H1 (cell line): ENCODE data around the gene FES. TPM values are rescaled to one million over a fixed set of nuclear protein-coding genes. Genes with fewer than 3 reads are reported as not detected.

Experiments used
- CTCF ChIA-PET: fragments of 300-600 bp; sonication (Branson Sonifier 250); formaldehyde crosslinking; loops from one replicate; lab custom pipeline; 2021; ENCODE audit not compliant: partially characterized antibody; lab: Charles Lee
- POLR2A ChIA-PET: fragments of 300-600 bp; sonication (Branson Sonifier 250); formaldehyde crosslinking; loops from one replicate; lab custom pipeline; 2021; ENCODE audit warnings: inconsistent platforms; ENCODE audit not compliant: partially characterized antibody; lab: Charles Lee
- DNase-seq, 2 experiments: peaks; one replicate each; pipeline versions ENCODE4 v3.0.0 to v3.0.0-alpha.2; 2010 to 2022; ENCODE audit warnings: low spot score in 2 of 2, low read depth in 1 of 2, mixed read lengths in 1 of 2
- FAIRE-seq: peaks from 2 replicates; lab custom pipeline; 2011; peaks lifted over from hg19 to GRCh38; lab: Jason Lieb, UNC
- H2AFZ ChIP-seq: 2 replicates; pipeline ENCODE4 v1.8.1; 2012; ENCODE audit warnings: low read length, inconsistent platforms
- H2AK5ac ChIP-seq: 2 replicates; pipeline ENCODE4 v1.6.1; 2013; ENCODE audit warnings: low read depth, low read length
- H2BK120ac ChIP-seq: replicated peaks from 2 replicates; pipeline ENCODE3; 2013; ENCODE audit warnings: low read depth, low read length, inconsistent platforms
- H2BK12ac ChIP-seq: 2 replicates; pipeline ENCODE4 v1.6.1; 2013; ENCODE audit warnings: low read depth, low read length
- H2BK15ac ChIP-seq: 2 replicates; pipeline ENCODE4 v1.6.1; 2013; ENCODE audit warnings: low read length
- H2BK20ac ChIP-seq: 2 replicates; pipeline ENCODE4 v1.6.1; 2013; ENCODE audit warnings: low read length
- H2BK5ac ChIP-seq: 2 replicates; pipeline ENCODE4 v1.6.1; 2013; ENCODE audit warnings: low read depth, low read length
- H3K14ac ChIP-seq: 2 replicates; pipeline ENCODE4 v1.6.1; 2013; ENCODE audit warnings: inconsistent platforms; ENCODE audit not compliant: insufficient read length
- H3K18ac ChIP-seq: 2 replicates; pipeline ENCODE4 v1.6.1; 2013; ENCODE audit warnings: low read length; ENCODE audit errors: extremely low read depth
- H3K23ac ChIP-seq: 2 replicates; pipeline ENCODE4 v1.6.1; 2013; ENCODE audit warnings: inconsistent platforms; ENCODE audit not compliant: insufficient read length
- H3K23me2 ChIP-seq: 2 replicates; pipeline ENCODE4 v1.6.1; 2013; ENCODE audit warnings: low read depth, low read length
- H3K27ac ChIP-seq: 2 replicates; pipeline ENCODE4 v1.6.1; 2011; ENCODE audit warnings: low read depth, low read length, inconsistent platforms
- H3K27me3 ChIP-seq, 4 experiments: replicated peaks in 1 of 4; 1 replicate in 1 of 4; 2 replicates in 3 of 4; pipeline versions ENCODE4 v1.6.1 to v1.8.1; 2011 to 2013; ENCODE audit warnings: low read length in 3 of 4, mild to moderate bottlenecking in 3 of 4, inconsistent platforms in 2 of 4, mixed read lengths in 2 of 4, moderate library complexity in 1 of 4; ENCODE audit not compliant: control insufficient read depth in 3 of 4, insufficient read depth in 3 of 4; ENCODE audit errors: extremely low read depth in 1 of 4
- H3K36me3 ChIP-seq, 4 experiments: 2 replicates each; pipeline versions ENCODE4 v1.6.1 to v1.8.1; 2011 to 2013; ENCODE audit warnings: mild to moderate bottlenecking in 4 of 4, low read length in 3 of 4, moderate library complexity in 2 of 4, control low read depth in 1 of 4, inconsistent platforms in 1 of 4; ENCODE audit not compliant: insufficient read depth in 4 of 4, control insufficient read depth in 2 of 4
- H3K4ac ChIP-seq: replicated peaks from 2 replicates; pipeline ENCODE3; 2013; ENCODE audit warnings: low read length, low read depth, mixed read lengths, inconsistent platforms; ENCODE audit not compliant: insufficient read length
- H3K4me1 ChIP-seq, 4 experiments: replicated peaks in 1 of 4; 1 replicate in 1 of 4; 2 replicates in 3 of 4; pipeline versions ENCODE4 v1.6.1 to v1.8.1; 2011 to 2013; ENCODE audit warnings: low read length in 3 of 4, inconsistent platforms in 2 of 4, mixed read lengths in 1 of 4; ENCODE audit not compliant: insufficient read depth in 4 of 4, control insufficient read depth in 3 of 4
- H3K4me2 ChIP-seq, 2 experiments: 2 replicates each; pipeline versions ENCODE4 v1.6.1 to v1.8.1; 2011 to 2013; ENCODE audit warnings: low read depth in 2 of 2, low read length in 2 of 2, control low read depth in 1 of 2, inconsistent platforms in 1 of 2, mild to moderate bottlenecking in 1 of 2; ENCODE audit not compliant: insufficient read depth in 1 of 2
- H3K4me3 ChIP-seq, 4 experiments: fragments of 200-600, 300-600 bp in 1 of 4; sonication (generic), shearing (Covaris generic), sonication (Bioruptor Twin) in 1 of 4; 2 replicates each; pipeline versions ENCODE4 v1.5.1 to v1.8.1; 2011 to 2016; ENCODE audit warnings: low read length in 4 of 4, low read depth in 3 of 4, control low read depth in 2 of 4, inconsistent platforms in 2 of 4, mild to moderate bottlenecking in 2 of 4, mixed read lengths in 1 of 4, moderate library complexity in 1 of 4; ENCODE audit not compliant: insufficient read depth in 2 of 4; ENCODE audit errors: extremely low read depth in 1 of 4
- H3K56ac ChIP-seq: replicated peaks from 2 replicates; pipeline ENCODE3; 2013; ENCODE audit warnings: low read depth, mild to moderate bottlenecking, mixed read lengths, low read length, inconsistent platforms; ENCODE audit not compliant: insufficient read length
- H3K79me1 ChIP-seq: 2 replicates; pipeline ENCODE4 v1.6.1; 2013; ENCODE audit warnings: low read depth, low read length, control low read depth
- H3K79me2 ChIP-seq, 2 experiments: 2 replicates each; pipeline versions ENCODE4 v1.6.1 to v1.8.1; 2012 to 2013; ENCODE audit warnings: low read length in 2 of 2, mild to moderate bottlenecking in 2 of 2, inconsistent platforms in 1 of 2; ENCODE audit not compliant: insufficient read depth in 2 of 2, control insufficient read depth in 1 of 2
- H3K9ac ChIP-seq, 4 experiments: replicated peaks in 1 of 4; 1 replicate in 1 of 4; 2 replicates in 3 of 4; pipeline versions ENCODE4 v1.6.1 to v1.8.1; 2011 to 2013; ENCODE audit warnings: low read depth in 3 of 4, low read length in 3 of 4, control low read depth in 2 of 4, mild to moderate bottlenecking in 2 of 4, moderate library complexity in 2 of 4, inconsistent platforms in 1 of 4; ENCODE audit errors: extremely low read depth in 1 of 4
- H3K9me3 ChIP-seq, 2 experiments: 2 replicates each; pipeline versions ENCODE4 v1.6.1 to v1.8.1; 2012 to 2013; ENCODE audit warnings: mild to moderate bottlenecking in 2 of 2, moderate library complexity in 2 of 2, control low read depth in 1 of 2, inconsistent platforms in 1 of 2, low read depth in 1 of 2, low read length in 1 of 2, mixed read lengths in 1 of 2; ENCODE audit not compliant: insufficient read depth in 2 of 2
- H4K20me1 ChIP-seq, 2 experiments: replicated peaks in 1 of 2; 2 replicates each; pipeline versions ENCODE3 to v1.8.1; 2011 to 2013; ENCODE audit warnings: inconsistent platforms in 2 of 2, low read length in 2 of 2, mild to moderate bottlenecking in 1 of 2; ENCODE audit not compliant: insufficient read depth in 2 of 2, control insufficient read depth in 1 of 2
- H4K5ac ChIP-seq: 2 replicates; pipeline ENCODE4 v1.6.1; 2013; ENCODE audit warnings: low read length, low read depth, mixed read lengths, inconsistent platforms; ENCODE audit not compliant: insufficient read length
- H4K8ac ChIP-seq: 2 replicates; pipeline ENCODE4 v1.8.0; 2013; ENCODE audit warnings: mild to moderate bottlenecking, moderate library complexity, low read length, inconsistent platforms; ENCODE audit not compliant: insufficient read depth; ENCODE audit errors: extremely low read depth
- H4K91ac ChIP-seq: replicated peaks from 2 replicates; pipeline ENCODE3; 2013; ENCODE audit warnings: low read length, mixed read lengths, inconsistent platforms; ENCODE audit not compliant: insufficient read length
- BACH1 ChIP-seq: IDR thresholded peaks from 2 replicates; pipeline ENCODE4 v1.6.1; 2012; ENCODE audit warnings: low read length, improper control_type of control experiment
- BRCA1 ChIP-seq: IDR thresholded peaks from 2 replicates; pipeline ENCODE4 v1.6.1; 2012; ENCODE audit warnings: low read depth, low read length, improper control_type of control experiment
- CHD2 ChIP-seq: IDR thresholded peaks from 2 replicates; pipeline ENCODE4 v1.6.1; 2012; ENCODE audit warnings: low read length, improper control_type of control experiment
- JUND ChIP-seq: IDR thresholded peaks from 2 replicates; pipeline ENCODE4 v1.6.1; 2011; ENCODE audit warnings: mild to moderate bottlenecking, improper control_type of control experiment, low read length
- KDM1A ChIP-seq: fragments of 200-600, 300-600 bp; sonication (generic); IDR thresholded peaks from 2 replicates; pipeline ENCODE4 v1.7.1; 2016; ENCODE audit warnings: mild to moderate bottlenecking, low read length, borderline replicate concordance
- KDM5A ChIP-seq: fragments of 200-600 bp; IDR thresholded peaks from 2 replicates; pipeline ENCODE4 v1.7.1; 2012; ENCODE audit warnings: mild to moderate bottlenecking, low read length, inconsistent platforms, mixed read lengths
- PHF8 ChIP-seq: fragments of 200-600 bp; sonication (generic); conservative IDR thresholded peaks from 2 replicates; pipeline ENCODE4 v1.7.1; 2012; ENCODE audit warnings: low read depth, mild to moderate bottlenecking, inconsistent platforms, low read length, moderate library complexity
- RAD21 ChIP-seq, 2 experiments: IDR thresholded peaks in 1 of 2; conservative IDR thresholded peaks in 1 of 2; 2 replicates each; pipeline ENCODE4 v1.6.1; 2011; ENCODE audit warnings: low read depth in 2 of 2, low read length in 2 of 2, improper control_type of control experiment in 1 of 2, inconsistent platforms in 1 of 2, mild to moderate bottlenecking in 1 of 2, moderate library complexity in 1 of 2
- RBBP5 ChIP-seq: IDR thresholded peaks from 2 replicates; pipeline ENCODE4 v1.7.1; 2012; ENCODE audit warnings: low read depth, mild to moderate bottlenecking, inconsistent platforms, low read length, moderate library complexity, borderline replicate concordance
- SAP30 ChIP-seq: fragments of 300-600 bp; sonication (generic); IDR thresholded peaks from 2 replicates; pipeline ENCODE4 v1.7.1; 2012; ENCODE audit warnings: low read length, moderate library complexity, mild to moderate bottlenecking, inconsistent platforms; ENCODE audit not compliant: insufficient read depth, insufficient replicate concordance
- TAF1 ChIP-seq: IDR thresholded peaks from 2 replicates; pipeline ENCODE4 v1.6.1; 2011; ENCODE audit warnings: mild to moderate bottlenecking, low read depth, low read length
- ZNF274 ChIP-seq: IDR thresholded peaks from 2 replicates; pipeline ENCODE4 v1.7.0; 2012; ENCODE audit warnings: low read length, borderline replicate concordance; ENCODE audit errors: extremely low read depth
- WGBS, 2 experiments: shearing (Covaris generic) in 1 of 2; methylation state at CpG; one replicate each; pipeline versions ENCODE4 v1.1.6 to v1.1.7; 2013 to 2015; ENCODE audit warnings: low lambda C conversion rate in 2 of 2, mixed read lengths in 2 of 2, inconsistent platforms in 1 of 2, low coverage in 1 of 2, missing lambda C conversion rate in 1 of 2; ENCODE audit not compliant: insufficient replicate concordance in 2 of 2, insufficient coverage in 1 of 2, insufficient read length in 1 of 2; ENCODE audit errors: extremely low coverage in 1 of 2, missing lambda C conversion rate in 1 of 2; 5-methylcytosine and 5-hydroxymethylcytosine counted together
- polyA plus RNA-seq, 7 experiments: library from polyadenylated mRNA; depleted of rRNA in 3 of 7; stranded (reverse) in 5 of 7; unstranded in 2 of 7; fragments of >200 nt in 5 of 7; fragments of 200-250 nt in 2 of 7; gene quantifications; 1 replicate in 5 of 7; 2 replicates in 1 of 7; 4 replicates in 1 of 7; pipeline versions ENCODE4 v1.2.1 to v1.2.3, GENCODE V29; 2011 to 2013; ENCODE audit warnings: missing spikeins in 2 of 7, mixed read lengths in 2 of 7
- total RNA-seq: library from RNA; stranded (reverse); fragmentation: NEBNext Ultra II Directional; extraction: Animal tissue kit (Norgen Biotek cat#: 25700); gene quantifications from 2 replicates; pipeline ENCODE4 v1.2.1, GENCODE V29; 2021
- TF ChIP-seq, protein P1 (sequence below): IDR thresholded peaks from 2 replicates; pipeline ENCODE4 v1.6.1; 2011; ENCODE audit warnings: low read length, improper control_type of control experiment

FES gene
- total and polyA plus RNA-seq, 2 of the 8 experiments (the other 6 are each of a cell fraction or from before 2014, with no cell fraction given) = 8.5 to 8.6 TPM

GRCh38 chr15:90851940-90852339, 32.4 kb upstream of the FES start:
- Histone ChIP-seq H3K9ac (no peak overlapping the region), H4K8ac (no peak overlapping the region), H2BK15ac (no peak overlapping the region), H3K23ac (no peak overlapping the region), H3K23me2 (no peaks in the 10 kb centered on the region), H3K4me2 (no peak overlapping the region), H2AFZ (no peak overlapping the region), H4K20me1 (no peaks in the 10 kb centered on the region), H4K91ac (no peak overlapping the region), H3K36me3 (no peaks in the 10 kb centered on the region), H3K18ac (no peak overlapping the region; the same call in 1 of the 2 replicates), H3K4me1 (no peaks in the 10 kb centered on the region), H3K79me2 (no peaks in the 10 kb centered on the region), H2BK5ac (no peak overlapping the region), H2AK5ac (no peak overlapping the region), H3K4ac (no peak overlapping the region), H3K27ac (no peak overlapping the region), H3K27me3 (no peaks in the 10 kb centered on the region), H2BK12ac (no peak overlapping the region), H3K9me3 (no peaks in the 10 kb centered on the region), H2BK120ac (no peak overlapping the region), H3K4me3 (no peak overlapping the region), H2BK20ac (no peak overlapping the region), H3K56ac (no peak overlapping the region), H4K5ac (no peak overlapping the region), H3K14ac (no peak overlapping the region), H3K79me1 (no peaks in the 10 kb centered on the region; the same call in 1 of the 2 replicates)
- no peak for FAIRE-seq
- CTCF ChIA-PET = interaction anchor here (0.7 to 2.8 kb wide), 6 partner anchors 9 to 369 kb away, joined by 3 to 12 read pairs (median 4); partner anchors contain the start of genes FURIN and UNC45A
- POLR2A ChIA-PET = interaction anchor here (1.2 to 1.8 kb wide), 2 partner anchors 13 to 14 kb away, joined by 3 to 4 read pairs; no protein-coding TSS in a partner anchor
- 95% methylated on average over 5 of the region's 5 CpGs; no CpG with 5 or more reads in 1 of the 2 experiments for WGBS, 2 experiments
- DNase-seq = no peak
- TF ChIP-seq KDM5A (no peak), BRCA1 (no peak), JUND (no peak), CHD2 (no peak), RAD21 (IDR thresholded peaks at IDR 0.05 in 1 of 2, conservative IDR thresholded peaks at IDR 0.05 in 1 of 2; ENCODE audit: low read depth in 2 of 2, low read length in 2 of 2) (no peak), KDM1A (no peak), RBBP5 (no peak), SAP30 (no peak), PHF8 (no peak), TAF1 (no peak), BACH1 (no peak), ZNF274 (no peak)
- TF ChIP-seq, protein P1, sequence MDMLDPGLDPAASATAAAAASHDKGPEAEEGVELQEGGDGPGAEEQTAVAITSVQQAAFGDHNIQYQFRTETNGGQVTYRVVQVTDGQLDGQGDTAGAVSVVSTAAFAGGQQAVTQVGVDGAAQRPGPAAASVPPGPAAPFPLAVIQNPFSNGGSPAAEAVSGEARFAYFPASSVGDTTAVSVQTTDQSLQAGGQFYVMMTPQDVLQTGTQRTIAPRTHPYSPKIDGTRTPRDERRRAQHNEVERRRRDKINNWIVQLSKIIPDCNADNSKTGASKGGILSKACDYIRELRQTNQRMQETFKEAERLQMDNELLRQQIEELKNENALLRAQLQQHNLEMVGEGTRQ = no peak
